GM21381 (cell line): ENCODE data around the gene CABP2.
"Not testable (repeated sequence)": the region's sequence is repeated elsewhere in the genome, so short reads cannot be mapped to it uniquely, and the experiment has no call there.

ENCODE experiments used
- ATAC-seq: cut with Tn5 transposase; IDR thresholded peaks from one replicate; pipeline ENCODE4 v1.9.1; 2021; ENCODE audit warnings: mild to moderate bottlenecking, moderate library complexity; ENCODE audit not compliant: unreplicated experiment

CABP2 gene

GRCh38 chr11:67539550-67539949, 16.3 kb upstream of the CABP2 start:
- no peak for ATAC-seq

DNA sequence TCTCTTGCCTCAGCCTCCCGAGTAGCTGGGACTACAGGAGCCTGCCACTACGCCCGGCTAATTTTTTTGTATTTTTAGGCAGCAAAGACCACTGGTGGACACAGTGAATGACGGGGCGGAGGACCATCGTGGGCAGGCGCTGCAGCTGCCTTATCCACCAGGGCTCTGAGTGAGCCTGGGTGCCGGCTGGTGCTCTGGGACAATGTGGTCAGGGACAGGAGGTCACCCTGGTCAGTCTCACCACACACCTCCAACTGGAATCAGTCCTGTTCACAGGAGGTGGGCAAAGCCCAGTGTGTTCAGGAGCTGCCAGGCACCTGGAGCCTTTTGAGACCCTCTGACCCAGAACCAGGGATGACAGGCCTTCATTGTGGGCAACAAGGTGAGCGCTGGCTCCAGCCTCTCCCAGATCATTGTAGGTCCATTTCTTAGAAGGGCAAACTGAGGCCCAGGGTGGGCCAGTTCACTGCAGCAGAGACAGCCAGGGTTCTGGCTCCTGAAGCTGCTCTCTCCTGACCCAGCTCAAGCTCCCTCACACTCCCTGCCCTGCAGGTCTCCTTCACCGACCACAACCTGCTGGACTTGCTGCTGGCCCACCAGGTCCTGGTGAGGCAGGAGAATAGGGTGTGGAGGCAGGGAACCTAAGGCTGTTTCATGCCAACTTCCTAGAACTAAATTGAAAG, 15.7 kb upstream of the CABP2 start:
- ATAC-seq = no peak

DNA sequence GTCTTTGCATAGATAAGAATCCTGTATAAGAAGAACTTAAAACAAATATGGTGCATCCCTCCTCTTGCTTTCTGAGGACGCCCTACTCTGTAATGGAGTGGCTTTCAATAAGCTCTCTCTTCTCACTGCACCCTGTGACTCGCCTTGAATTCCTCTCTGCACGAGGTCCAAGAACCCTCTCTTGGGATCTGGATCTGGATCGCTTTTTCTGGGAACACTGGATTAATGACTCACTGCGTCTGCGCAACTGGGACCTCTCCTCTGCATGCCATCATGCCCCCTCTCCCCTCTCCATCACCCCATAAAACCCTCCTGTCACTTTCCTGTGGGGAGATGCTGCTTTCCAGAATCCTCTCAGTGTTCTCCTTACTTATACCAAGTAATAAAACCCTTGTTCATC, 15.1 kb upstream of the CABP2 start:
- no peak for ATAC-seq

DNA sequence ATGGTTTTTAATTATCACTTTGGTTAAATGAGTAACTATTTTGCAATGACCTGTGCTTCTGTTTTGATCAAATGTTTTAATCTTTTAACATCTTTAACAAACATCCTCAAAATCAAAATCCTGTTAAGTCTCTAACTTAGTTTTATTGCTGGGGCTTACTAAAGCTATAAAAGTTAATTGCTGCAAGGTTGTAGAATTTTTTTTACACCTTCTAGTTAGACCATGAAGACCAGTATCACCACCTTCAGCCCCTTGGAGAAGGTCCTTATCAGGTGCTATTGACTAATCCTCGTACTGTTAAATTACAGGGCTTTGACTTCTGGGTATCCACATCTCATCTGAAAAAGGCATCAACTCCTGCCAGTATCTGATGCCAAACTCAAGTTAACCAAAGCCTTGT, 12.3 kb upstream of the CABP2 start:
- no peak for ATAC-seq

DNA sequence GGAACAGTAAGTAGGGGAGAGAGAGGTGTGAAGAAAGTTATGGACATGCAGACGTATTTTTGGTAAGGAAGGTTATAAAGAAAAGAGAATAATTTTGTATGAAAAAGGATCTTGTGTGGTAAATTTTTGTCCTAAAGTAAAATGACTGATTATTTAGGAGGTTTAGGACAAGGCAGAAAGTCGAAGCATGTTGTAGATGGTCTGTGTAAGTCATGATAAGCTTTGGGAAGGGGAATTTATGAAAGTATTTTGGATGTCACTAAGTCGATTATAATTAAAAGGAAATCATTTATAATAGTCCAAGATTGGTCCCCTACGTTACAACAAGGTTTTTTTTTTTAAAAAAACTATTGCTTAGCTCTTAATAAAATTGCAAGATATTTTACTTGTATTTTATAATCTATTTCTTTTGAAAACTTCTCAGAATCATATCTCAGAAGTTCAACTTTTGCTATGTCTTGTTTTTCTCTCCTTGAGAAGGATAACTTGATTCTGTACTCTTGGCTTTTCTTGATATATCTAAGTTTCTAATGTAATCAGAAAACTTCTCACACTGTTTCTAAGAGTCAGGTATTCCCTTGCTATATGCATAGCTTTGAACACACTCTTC, 10.9 kb upstream of the CABP2 start:
- no peak for ATAC-seq

DNA sequence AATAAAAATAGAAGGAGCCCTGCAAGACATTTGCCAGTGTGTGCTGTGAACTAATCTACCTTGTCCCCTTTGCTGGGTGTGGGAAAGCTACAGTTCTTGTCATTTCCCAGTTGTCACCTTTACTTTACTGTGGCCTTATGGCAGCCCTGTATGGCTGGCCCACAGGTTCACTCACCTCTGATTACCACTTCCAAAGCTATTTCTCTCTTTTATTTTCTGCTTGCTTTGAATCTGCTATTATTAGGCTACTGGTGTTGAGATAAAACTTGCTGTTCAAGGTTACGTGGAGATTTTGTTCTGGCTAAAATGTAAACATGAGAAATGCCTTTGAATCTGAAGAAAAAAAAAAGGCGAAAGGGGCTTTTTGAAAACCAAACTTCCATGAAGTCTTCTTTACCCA, 9.6 kb upstream of the CABP2 start:
- no peak for ATAC-seq

DNA sequence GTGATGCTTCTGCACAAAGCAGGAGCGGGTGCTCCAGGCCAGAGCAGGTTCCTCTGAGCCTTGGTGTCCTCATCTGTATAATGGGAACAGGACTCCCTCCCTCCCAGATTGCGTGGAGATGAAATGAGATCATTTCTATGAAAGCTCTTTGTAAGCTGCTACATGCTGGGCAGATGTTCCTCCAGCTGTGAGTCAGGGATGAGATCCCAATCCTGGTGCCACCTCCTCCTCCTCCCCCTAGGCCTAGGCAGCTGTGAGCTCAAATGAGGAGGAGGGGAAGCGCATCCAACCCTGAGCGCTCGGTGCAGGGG, 7.0 kb upstream of the CABP2 start:
- ATAC-seq = no peak

- no peak for ATAC-seq
Measured at GRCh38 chr11:67528376-67528775, 5.1 kb upstream of the CABP2 start.

DNA sequence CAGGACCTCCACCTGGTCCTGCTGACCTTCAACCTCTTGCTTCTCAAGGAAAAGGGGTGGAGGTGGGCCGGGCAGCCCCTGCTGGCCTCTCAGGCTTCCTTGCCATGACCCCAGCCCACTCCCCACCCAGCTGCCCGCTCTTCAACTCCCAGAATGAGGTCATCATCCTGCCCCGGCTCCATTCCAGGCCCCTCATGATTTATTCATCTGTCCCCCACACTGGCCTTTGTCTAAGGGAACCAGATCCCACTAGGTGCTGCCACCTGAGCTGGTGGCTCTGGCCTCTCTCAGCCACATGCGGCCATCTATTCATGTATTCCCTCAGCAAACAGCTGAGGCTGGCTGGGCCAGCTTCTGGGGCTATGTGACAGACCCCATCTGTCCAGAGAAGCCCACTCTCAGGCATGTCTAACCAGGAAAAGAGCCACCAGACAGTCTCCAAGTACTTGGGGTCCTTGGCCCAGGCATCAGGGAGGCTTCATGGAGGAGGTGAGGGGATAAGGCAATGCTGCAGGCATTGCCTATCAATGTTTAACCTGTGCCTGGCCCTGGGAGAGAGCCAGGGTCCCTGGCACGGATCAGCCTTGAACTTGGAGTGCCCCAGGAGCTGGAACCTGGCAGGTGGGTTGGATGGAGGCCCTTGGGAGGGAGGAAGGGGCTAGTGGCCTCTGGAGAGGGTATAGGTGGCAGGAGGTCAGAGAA, 2.2 kb upstream of the CABP2 start:
- ATAC-seq = no peak

DNA sequence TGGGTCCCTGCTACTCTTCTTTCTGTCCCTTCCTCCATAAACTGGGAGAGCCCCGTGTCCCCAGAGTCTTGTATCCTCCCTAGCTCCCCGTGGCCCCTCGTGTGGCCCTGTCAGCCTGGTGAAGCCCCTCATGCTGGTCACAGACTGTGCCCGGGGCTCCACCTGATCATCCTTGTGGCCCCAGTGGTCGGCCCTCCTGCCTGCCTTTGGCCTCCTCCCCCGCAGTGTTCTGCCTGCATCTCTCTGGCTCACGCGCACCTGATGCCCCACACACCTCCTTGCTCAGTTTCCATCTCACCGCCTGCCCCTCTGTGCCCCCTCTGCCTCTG, 1.2 kb upstream of the CABP2 start:
- ATAC-seq = no peak

- ATAC-seq = no peak
Measured at GRCh38 chr11:67523556-67524479, 572 bp upstream of the CABP2 start.

DNA sequence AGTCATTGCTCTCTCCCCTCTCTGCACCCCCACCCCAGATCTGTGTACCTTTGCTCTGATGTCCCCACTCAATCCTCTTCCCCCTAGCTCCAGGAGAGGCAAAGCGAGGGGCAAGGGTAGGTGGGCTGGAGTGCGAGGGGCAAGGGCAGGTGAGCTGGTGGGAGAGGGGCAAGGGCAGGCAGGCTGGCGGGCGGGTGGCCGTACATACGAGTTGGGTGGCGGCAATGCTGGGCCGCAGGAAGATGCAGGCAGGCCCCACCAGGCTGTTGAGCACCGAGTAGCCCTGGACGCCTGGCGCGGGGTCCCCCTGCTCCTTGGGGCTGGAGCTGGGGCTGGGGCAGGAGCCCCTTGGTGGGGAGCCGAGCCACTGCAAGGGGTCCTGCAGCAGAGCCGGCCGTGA, 908 bp downstream of the CABP2 start:
- ATAC-seq = no peak

GRCh38 chr11:67521924-67522323, 1.3 kb downstream of the CABP2 start:
- no peak for ATAC-seq

- no peak for ATAC-seq
Measured at GRCh38 chr11:67520856-67521824, 2.1 kb downstream of the CABP2 start.

- no peak for ATAC-seq
Measured at GRCh38 chr11:67519726-67520125, 3.5 kb downstream of the CABP2 start.

- no peak for ATAC-seq
Measured at GRCh38 chr11:67517784-67518552, 5.3 kb downstream of the CABP2 start.

DNA sequence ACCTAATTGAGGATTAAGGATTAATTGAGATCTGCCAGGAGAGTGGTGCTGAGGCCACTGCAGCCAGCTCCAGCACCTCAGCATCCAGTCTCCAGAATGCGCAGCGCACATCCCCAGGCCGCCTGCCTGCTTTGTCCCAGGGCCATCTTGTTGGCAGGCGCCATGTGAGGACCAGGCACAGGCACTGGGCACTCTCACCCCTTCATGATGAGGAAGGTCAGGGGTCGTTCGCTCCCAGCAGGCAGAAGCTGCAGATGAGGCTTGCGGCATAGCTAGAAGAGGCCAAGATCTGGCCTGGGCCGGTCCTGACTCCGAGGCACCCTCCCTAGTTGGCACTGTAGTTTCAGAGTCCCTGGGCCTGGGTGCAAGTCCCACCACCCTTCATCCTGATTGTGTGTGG, 6.4 kb downstream of the CABP2 start:
- no peak for ATAC-seq

DNA sequence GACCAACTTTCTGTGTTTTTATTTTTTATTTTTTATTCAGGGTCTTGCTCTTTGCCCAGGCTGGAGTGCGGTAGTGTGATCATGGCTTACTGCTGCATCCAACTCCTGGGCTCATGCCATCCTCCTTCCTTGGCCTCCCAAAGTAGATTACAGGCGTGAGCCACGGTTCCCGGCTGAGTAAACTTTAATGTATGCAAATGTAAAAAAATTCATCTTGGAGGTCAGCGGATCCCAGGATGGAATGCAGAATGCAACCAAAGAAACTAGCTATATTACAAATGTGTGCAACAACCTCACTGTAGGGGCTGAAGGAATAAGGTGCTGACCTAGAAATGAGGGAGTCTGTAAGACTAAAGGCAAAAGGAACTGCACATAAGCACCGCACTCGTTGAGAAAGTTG, 9.1 kb downstream of the CABP2 start:
- ATAC-seq = no peak

GRCh38 chr11:67511558-67511957, 11.7 kb downstream of the CABP2 start:
- ATAC-seq = not testable (repeated sequence)

GRCh38 chr11:67510023-67510345, 13.3 kb downstream of the CABP2 start:
- no peak for ATAC-seq
